GOT3 (cell line): ENCODE data around the gene ATP5F1A.
"Not testable (repeated sequence)": the region's sequence is repeated elsewhere in the genome, so short reads cannot be mapped to it uniquely, and the experiment has no call there.

Source experiments
- DNase-seq: peaks from one replicate; lab custom pipeline; 2025; ENCODE audit warnings: mixed read lengths; lab: John Stamatoyannopoulos, UW

Gene ATP5F1A

DNA sequence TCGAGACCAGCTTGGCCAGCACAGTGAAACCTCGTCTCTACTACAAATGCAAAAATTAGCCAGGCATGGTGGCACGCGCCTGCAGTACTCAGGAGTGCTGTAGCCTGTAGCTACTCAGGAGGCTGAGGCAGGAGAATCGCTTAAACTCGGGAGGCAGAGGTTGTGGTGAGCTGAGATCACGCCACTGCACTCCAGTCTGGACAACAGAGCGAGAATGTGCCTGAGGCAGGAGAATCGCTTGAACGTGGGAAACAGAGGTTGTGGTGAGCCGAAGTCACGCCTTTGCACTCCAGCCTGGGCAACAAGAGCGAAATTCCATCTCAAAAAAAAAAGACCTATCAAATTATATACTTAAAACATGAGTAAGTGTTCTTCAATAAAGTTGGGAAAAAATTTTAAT lies 50.7 kb downstream of the ATP5F1A start:
- DNase-seq = not testable (repeated sequence)

DNA sequence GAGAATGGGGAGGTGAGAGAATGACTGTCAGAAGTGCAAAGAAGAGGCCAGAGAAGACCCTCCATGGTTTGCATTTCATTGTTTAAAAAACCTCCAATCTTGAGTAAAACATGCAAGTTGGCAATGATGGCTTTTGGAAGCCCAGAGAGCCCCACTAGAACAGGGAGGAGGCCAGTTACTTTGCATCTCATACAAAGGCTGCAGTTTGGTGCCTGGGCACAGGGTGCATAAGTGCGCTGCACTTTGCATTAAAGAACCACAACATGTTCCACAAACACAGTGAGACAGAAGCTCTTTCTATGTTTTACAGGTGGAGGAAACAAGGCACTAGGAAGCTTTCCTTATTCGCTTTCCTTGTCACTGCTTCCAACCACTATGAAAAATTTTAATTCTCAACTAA lies 51.4 kb downstream of the ATP5F1A start:
- no peak for DNase-seq

DNA sequence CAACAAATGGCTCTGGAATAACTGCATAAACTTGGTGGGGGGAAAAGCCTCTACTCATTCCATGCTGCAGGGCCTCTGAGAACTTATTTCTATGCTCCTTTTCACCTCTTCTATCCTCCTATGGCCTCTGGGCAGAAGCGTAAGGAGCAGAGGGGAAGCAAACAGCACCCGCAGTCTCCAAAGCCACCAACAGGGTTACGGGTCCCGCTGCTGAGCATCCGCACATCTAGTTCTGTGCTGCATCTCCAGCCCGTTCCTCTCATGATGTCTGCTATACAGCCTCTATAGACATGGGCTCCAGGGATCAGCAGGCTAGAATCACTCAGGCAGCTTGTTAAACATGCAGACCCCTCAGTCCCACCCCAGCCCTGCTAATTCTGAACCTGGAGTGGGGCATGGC lies 52.0 kb downstream of the ATP5F1A start:
- DNase-seq = no peak

DNA sequence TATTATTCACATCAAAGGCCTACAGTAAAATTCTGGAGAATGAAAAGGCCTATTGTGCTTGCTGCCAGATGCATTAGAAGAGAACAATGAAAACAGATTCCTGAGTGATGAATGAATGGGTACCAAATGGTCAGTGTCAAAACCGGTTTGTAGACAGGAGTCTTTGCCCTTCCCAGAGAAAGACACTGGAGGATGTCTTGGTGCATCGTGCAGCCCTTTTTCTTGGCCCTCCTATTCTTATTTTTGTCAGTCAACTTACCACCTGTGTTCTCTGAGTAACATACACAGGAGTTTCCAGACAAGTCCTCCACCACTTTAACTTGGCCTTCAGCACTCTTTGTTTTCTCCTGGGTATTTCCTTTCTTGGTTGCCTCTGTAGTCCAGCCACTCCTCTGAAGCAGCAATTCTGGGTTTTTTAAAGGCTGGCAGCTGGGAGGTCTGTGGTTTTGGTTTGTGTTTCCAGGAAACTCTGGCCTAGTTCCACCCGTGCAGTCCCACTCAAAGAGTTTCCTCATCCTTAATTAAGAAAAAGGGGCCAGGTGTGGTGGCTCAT lies 55.4 kb downstream of the ATP5F1A start:
- no peak for DNase-seq

DNA sequence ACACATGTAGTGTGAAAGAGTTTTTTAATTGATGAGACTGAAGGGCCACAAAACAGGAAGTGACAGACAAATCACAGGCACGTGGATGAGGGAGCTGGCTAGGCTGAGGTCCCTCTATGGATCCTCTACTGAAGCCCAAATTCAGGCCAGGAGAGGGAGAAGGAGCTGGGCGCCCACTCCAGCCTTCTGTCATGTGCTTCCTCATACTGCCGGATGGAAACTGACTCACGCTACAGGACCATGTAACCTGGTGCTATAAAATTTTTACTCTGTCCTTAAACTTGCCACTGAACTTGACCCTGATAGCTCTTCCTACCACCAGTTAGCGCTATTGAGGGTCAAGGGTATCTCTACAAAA lies 57.4 kb downstream of the ATP5F1A start:
- no peak for DNase-seq

DNA sequence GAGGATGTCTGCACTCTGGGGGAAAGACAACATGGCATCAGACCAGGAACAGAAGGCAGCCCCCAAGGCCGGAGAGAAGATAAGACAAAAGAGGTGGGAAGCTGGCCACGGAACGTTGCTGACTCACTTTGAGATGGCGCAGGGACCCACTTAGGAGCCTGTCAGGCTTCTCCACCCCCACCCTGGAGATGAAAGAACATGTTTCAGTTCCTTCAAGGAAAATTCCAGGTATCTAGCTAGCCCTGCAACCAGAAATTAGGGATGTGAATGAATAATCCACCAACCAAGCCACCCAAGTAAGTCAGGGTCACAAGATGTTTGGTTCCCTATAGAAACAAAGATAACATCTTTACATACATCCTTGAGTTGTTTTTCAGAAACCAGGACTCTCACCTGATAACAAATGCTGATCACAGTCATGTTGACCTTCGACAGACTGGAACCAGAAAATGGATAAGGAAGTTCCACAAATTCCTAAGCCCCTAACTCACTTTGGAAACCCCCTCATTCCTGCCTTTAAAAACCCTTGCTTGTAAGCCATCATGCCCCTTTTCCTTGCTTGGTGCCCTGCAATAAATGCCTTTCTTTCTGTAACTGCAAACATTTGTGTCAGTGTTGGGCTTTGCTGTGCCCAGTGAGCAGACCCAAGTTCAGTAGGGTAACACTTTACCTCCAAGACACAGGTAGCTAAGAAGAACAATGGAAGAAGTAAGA lies 57.9 kb downstream of the ATP5F1A start:
- DNase-seq = no peak

DNA sequence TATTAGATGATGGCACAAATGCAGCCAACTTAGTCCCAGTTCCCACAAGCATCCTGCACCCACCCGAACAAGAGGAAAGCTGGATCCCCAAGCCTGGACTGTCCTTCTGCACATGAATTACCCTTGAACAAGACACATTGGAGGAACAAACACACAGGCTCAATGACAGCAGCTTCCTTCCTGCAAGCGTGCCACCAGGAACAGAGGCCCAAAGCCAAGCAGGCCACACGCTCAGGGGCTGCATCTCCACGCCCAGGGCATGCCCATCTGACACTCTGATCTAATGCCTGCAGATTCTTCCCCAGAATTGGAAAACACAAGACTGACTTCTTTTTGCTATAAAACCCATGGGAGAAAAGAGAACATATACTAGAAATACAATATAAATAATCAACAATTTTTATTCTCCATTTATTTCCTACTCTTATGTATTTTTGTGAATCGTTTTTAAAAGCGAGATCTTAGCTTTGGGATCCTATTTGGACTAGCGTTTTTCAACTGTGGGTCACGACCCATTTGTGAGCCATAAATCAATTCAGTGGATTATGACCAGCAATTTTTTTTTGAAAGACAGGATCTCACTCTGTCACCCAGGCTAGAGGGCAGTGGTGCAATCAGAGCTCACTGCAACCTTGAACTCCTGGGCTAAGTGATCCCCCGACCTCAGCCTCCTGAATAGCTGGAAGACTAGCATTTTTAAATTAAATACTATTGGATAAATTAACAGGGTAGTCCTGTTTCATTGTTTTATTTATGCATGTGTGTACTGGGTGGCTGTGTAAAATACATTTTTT lies 60.4 kb downstream of the ATP5F1A start:
- DNase-seq = no peak

DNA sequence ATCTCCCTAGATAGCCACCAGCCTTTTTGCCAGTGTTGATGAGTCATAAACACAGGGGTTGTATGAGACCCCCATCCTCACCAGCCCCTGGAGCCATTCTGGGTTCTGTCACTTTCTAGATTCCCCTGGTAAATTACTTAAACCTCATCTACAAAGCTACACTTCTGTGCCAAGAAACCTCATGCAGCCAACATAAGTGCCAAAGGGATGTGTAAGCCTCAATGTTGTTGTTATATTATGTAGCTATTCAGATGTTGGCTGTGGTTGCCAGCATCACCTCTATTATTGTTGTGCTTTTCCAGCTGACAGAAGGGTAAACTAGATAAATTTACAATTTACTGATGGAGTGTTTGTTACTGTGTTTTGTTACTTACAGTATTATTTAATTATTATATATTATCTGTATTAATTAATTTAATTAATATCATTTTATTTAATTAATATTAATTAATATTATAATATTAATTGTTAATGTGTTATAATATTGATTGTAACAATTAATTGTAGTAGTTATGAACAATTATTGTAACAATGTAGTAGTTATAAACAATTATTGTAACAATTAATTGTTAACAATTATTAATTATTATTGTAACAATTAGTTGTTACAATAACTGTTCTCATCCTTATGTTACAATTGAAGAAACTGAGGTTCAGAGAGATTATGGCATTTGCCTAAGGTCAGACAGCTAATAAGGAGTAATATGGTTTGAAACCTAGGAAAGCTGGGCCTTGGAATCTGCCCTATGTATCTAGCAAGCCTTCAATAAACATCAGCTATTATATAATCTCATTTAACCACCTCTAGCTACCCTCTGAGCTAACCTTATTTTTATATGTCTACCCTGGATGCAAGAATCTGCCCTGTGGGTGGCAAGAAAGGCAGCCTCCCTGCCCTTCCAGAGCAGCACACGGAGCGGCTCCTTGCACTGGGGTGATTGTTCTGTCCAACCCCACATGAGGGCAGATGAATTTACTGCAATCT lies 62.1 kb downstream of the ATP5F1A start:
- no peak for DNase-seq

DNA sequence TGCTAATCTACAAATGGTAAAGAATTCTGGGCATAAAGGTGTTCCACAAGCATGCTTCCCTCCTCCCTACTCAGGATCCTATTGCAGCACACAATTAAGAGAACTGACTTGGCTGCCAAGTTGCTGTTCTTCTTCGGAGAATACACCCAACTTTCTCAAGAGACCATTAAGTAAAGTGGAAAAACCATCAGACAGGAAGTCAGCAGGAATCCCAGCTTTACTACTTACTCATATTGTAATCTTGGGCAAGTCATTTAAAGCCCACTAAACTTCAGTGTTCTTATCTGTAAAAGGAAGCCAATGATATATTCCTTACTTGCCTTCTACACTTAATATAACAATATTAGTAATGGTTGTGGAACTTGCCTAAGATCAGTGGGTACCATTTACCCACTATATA lies 63.9 kb downstream of the ATP5F1A start:
- no peak for DNase-seq

DNA sequence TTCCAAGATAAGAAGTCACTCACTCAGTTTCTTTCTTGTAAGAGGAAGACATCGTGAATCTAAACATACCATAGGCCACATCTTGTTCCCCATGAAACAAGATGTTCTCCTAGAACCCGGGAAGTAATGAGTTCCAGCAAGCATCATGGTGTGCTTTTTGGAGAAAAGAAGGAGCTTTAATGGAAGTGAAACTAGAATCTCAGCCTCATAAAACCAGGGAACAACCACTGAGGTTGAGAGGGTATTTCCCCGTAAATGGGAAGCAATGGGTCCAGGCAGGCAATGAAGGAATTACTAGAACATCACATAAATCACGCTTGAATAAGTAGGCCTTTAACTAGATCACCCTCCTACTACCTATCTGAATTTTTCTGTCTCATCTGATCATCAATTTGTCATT lies 66.4 kb downstream of the ATP5F1A start:
- no peak for DNase-seq
